Neural progenitor cell (in vitro differentiated cells): ENCODE data around the gene TEF.

Source experiments
- EZH2 ChIP-seq: fragments of 200-600 bp; sonication (generic); IDR thresholded peaks from 2 replicates; pipeline ENCODE4 v1.6.1; 2017; ENCODE audit warnings: antibody characterized with exemption, mild to moderate bottlenecking, moderate library complexity
- TF ChIP-seq, protein P1 (sequence below): fragments of 200-600 bp; sonication (generic); IDR thresholded peaks from 2 replicates; pipeline ENCODE4 v1.5.1; 2017; ENCODE audit warnings: antibody characterized with exemption, mild to moderate bottlenecking

DNA sequence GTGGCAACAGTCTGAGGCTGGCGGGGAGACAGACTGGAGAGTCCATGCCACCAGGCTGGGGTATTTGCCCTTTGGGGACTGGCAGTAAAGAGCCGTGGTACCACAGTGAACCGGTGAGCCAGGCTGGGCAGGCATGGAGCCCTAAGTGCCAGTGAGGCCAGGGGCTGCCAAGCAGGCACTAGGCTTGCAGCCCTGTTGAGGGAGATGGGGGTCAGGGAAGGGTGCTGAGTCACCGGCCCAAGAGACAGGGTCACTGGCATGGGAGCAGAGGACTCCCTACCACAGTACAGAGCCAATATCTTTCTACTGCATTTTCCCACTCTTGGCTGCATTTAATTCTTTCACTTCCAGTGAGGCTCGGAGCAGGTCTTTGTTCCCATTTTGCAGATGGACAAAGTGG is 30.7 kb upstream of the TEF start:
- TF ChIP-seq, protein P1, sequence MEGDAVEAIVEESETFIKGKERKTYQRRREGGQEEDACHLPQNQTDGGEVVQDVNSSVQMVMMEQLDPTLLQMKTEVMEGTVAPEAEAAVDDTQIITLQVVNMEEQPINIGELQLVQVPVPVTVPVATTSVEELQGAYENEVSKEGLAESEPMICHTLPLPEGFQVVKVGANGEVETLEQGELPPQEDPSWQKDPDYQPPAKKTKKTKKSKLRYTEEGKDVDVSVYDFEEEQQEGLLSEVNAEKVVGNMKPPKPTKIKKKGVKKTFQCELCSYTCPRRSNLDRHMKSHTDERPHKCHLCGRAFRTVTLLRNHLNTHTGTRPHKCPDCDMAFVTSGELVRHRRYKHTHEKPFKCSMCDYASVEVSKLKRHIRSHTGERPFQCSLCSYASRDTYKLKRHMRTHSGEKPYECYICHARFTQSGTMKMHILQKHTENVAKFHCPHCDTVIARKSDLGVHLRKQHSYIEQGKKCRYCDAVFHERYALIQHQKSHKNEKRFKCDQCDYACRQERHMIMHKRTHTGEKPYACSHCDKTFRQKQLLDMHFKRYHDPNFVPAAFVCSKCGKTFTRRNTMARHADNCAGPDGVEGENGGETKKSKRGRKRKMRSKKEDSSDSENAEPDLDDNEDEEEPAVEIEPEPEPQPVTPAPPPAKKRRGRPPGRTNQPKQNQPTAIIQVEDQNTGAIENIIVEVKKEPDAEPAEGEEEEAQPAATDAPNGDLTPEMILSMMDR = no peak
- no peak for TF ChIP-seq EZH2
